ENCODE data around the gene CXCL3.

DNA sequence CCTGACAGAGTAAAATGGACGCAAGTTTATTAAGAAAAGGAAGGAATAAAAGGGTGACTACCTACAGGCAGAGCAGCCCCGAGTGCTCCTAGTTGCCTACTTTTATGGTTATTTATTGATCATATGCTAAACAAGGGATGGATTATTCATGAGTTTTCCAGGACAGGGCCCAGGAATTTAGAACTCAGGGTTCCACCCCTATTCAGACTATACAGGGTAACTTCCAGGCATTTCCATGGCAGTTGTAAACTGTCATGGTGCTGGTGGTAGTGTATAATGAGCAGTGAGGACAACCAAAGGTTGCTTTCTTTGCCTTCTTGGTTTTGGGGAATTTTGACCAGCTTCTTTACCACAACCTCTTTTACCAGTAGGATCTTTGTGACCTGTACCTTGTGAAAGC lies 27.7 kb upstream of the CXCL3 start:
- TF ChIP-seq, protein P1, sequence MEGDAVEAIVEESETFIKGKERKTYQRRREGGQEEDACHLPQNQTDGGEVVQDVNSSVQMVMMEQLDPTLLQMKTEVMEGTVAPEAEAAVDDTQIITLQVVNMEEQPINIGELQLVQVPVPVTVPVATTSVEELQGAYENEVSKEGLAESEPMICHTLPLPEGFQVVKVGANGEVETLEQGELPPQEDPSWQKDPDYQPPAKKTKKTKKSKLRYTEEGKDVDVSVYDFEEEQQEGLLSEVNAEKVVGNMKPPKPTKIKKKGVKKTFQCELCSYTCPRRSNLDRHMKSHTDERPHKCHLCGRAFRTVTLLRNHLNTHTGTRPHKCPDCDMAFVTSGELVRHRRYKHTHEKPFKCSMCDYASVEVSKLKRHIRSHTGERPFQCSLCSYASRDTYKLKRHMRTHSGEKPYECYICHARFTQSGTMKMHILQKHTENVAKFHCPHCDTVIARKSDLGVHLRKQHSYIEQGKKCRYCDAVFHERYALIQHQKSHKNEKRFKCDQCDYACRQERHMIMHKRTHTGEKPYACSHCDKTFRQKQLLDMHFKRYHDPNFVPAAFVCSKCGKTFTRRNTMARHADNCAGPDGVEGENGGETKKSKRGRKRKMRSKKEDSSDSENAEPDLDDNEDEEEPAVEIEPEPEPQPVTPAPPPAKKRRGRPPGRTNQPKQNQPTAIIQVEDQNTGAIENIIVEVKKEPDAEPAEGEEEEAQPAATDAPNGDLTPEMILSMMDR (IDR thresholded peaks at IDR 0.05), result no peak
- no peak for TF ChIP-seq POLR2A (IDR thresholded peaks at IDR 0.05)
